A549 (cell line): ENCODE results near the gene FBXL15.

Experiments
- CEBPB ChIP-seq, 2 experiments: fragments of >200 bp in 1 of 2; sonication (Bioruptor Twin) in 1 of 2; formaldehyde crosslinking in 1 of 2; IDR thresholded peaks; 2 replicates each; pipeline ENCODE4 v1.6.1; 2012 to 2016
- CTCF ChIP-seq: fragments of >200 bp; sonication (Bioruptor Twin); formaldehyde crosslinking; IDR thresholded peaks from 3 replicates; pipeline ENCODE4 v1.5.1; 2016
- EP300 ChIP-seq, 2 experiments: fragments of >200 bp; sonication (Bioruptor Twin); formaldehyde crosslinking; IDR thresholded peaks; 2 replicates in 1 of 2; 3 replicates in 1 of 2; pipeline ENCODE4 v1.6.1; 2016 to 2017
- FOSL2 ChIP-seq, 2 experiments: fragments of 450-650 bp in 1 of 2; fragments of >200 bp in 1 of 2; sonication (Bioruptor Twin) in 1 of 2; formaldehyde crosslinking; IDR thresholded peaks; 2 replicates each; pipeline versions ENCODE4 v1.5.0 to v1.6.1; 2016 to 2020; ENCODE audit warnings: mild to moderate bottlenecking in 1 of 2, moderate library complexity in 1 of 2
- HMGXB4 ChIP-seq: fragments of 250-450 bp; sonication (Bioruptor Pico); IDR thresholded peaks from 2 replicates; pipeline ENCODE4 v1.5.0; 2021; ENCODE audit warnings: mild to moderate bottlenecking, moderate library complexity, borderline replicate concordance
- NFE2L2 ChIP-seq: fragments of 150-350 bp; conservative IDR thresholded peaks from 2 replicates; pipeline ENCODE4 v1.6.1; 2014; ENCODE audit warnings: low read length
- POLR2A ChIP-seq: IDR thresholded peaks from 2 replicates; pipeline ENCODE4 v1.6.1; 2012; ENCODE audit warnings: mild to moderate bottlenecking, low read length
- RAD21 ChIP-seq, 2 experiments: fragments of >200 bp in 1 of 2; sonication (Bioruptor Twin) in 1 of 2; formaldehyde crosslinking in 1 of 2; IDR thresholded peaks in 1 of 2; conservative IDR thresholded peaks in 1 of 2; 2 replicates in 1 of 2; 3 replicates in 1 of 2; pipeline ENCODE4 v1.6.1; 2012 to 2018; ENCODE audit warnings: inconsistent platforms in 1 of 2
- REST ChIP-seq: fragments of 200-600 bp; sonication (generic); IDR thresholded peaks from 2 replicates; pipeline ENCODE4 v1.6.1; 2016; ENCODE audit warnings: antibody characterized with exemption, mild to moderate bottlenecking, moderate library complexity
- TP53 ChIP-seq: fragments of 250-450 bp; sonication (Bioruptor Pico); IDR thresholded peaks from 2 replicates; pipeline ENCODE4 v1.5.0; 2021; ENCODE audit warnings: mild to moderate bottlenecking, moderate library complexity
- USF2 ChIP-seq: fragments of 450-650 bp; IDR thresholded peaks from 2 replicates; pipeline ENCODE4 v1.6.1; 2014; ENCODE audit warnings: antibody characterized with exemption
- TF ChIP-seq, protein P1 (sequence below): IDR thresholded peaks from 2 replicates; pipeline ENCODE4 v1.6.1; 2012

DNA sequence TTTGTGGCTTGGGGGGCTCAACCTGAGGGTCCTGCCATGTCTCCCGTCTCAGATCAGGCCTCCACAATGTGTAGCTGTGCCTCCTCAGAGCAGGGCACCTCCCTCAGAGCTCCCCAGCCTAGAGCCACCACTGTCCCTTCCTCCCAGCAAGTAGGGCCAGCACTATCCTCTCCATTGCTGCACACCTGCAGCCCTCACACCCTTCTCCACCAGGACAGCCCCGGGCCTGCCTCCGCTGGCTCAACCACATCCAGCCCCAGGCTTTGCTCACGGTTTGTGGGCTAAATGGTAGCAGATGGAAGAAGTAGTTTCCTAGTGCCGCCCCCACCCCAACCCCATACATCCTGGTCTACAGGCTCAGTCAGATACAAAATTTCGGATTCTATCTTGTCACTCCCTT lies 15.0 kb upstream of the FBXL15 start:
- TF ChIP-seq EP300 (IDR thresholded peaks at IDR 0.05) = no peak
- TF ChIP-seq CTCF = no peak
- no peak for TF ChIP-seq USF2
- no peak for TF ChIP-seq POLR2A
- no peak for TF ChIP-seq FOSL2 (IDR thresholded peaks at IDR 0.05)
- no peak for TF ChIP-seq FOSL2 (CRISPR knock-in tag; IDR thresholded peaks at IDR 0.05)
- TF ChIP-seq REST = no peak
- TF ChIP-seq CEBPB (IDR thresholded peaks at IDR 0.05) = no peak
- TF ChIP-seq RAD21 (conservative IDR thresholded peaks at IDR 0.05 in 1 of 2, IDR thresholded peaks at IDR 0.05 in 1 of 2) = no peak
- TF ChIP-seq NFE2L2 = no peak
- TF ChIP-seq HMGXB4 (CRISPR knock-in tag) = no peak
- TF ChIP-seq, protein P1, sequence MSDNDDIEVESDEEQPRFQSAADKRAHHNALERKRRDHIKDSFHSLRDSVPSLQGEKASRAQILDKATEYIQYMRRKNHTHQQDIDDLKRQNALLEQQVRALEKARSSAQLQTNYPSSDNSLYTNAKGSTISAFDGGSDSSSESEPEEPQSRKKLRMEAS = no peak
- no peak for TF ChIP-seq TP53 (CRISPR knock-in tag)
